HepG2 (cell line): ENCODE measurements around the gene CSNK2A1. TPM values are rescaled to one million over a fixed set of nuclear protein-coding genes. Genes with fewer than 3 reads are reported as not detected.

Experiments used
- ATF5 ChIP-seq: sonication (generic); formaldehyde crosslinking; IDR thresholded peaks from 2 replicates; pipeline ENCODE4 v1.4.0; 2020; ENCODE audit warnings: mild to moderate bottlenecking, low read depth, missing genetic modification reagents
- CC2D1A ChIP-seq: sonication (generic); formaldehyde crosslinking; IDR thresholded peaks from 2 replicates; pipeline ENCODE4 v1.8.1; 2023; ENCODE audit warnings: mild to moderate bottlenecking, missing genetic modification reagents
- CEBPB ChIP-seq: IDR thresholded peaks from 2 replicates; pipeline ENCODE4 v1.6.1; 2011; ENCODE audit warnings: low read depth, low read length, improper control_type of control experiment, borderline replicate concordance
- CREM ChIP-seq, 2 experiments: sonication (generic) in 1 of 2; formaldehyde crosslinking in 1 of 2; IDR thresholded peaks; 2 replicates each; pipeline versions ENCODE4 v1.4.0 to v1.6.1; 2016 to 2020; ENCODE audit warnings: antibody characterized with exemption in 1 of 2, mild to moderate bottlenecking in 1 of 2, missing genetic modification reagents in 1 of 2
- FLYWCH1 ChIP-seq: sonication (generic); formaldehyde crosslinking; IDR thresholded peaks from 2 replicates; pipeline ENCODE4 v1.8.1; 2023; ENCODE audit warnings: mild to moderate bottlenecking, missing genetic modification reagents
- FOXP4 ChIP-seq: sonication (generic); formaldehyde crosslinking; IDR thresholded peaks from 2 replicates; pipeline ENCODE4 v1.4.0; 2020; ENCODE audit warnings: missing genetic modification reagents
- HHEX ChIP-seq: IDR thresholded peaks from 2 replicates; pipeline ENCODE4 v1.6.1; 2016; ENCODE audit warnings: control low read depth
- JUND ChIP-seq: sonication (generic); formaldehyde crosslinking; IDR thresholded peaks from 2 replicates; pipeline ENCODE4 v1.8.0; 2022; ENCODE audit warnings: mild to moderate bottlenecking, missing genetic modification reagents
- KLF6 ChIP-seq: IDR thresholded peaks from 2 replicates; pipeline ENCODE4 v1.8.0; 2016; ENCODE audit warnings: missing biosample characterization, missing genetic modification reagents
- KLF9 ChIP-seq: IDR thresholded peaks from 2 replicates; pipeline ENCODE4 v1.6.1; 2016; ENCODE audit warnings: low read depth
- MEF2D ChIP-seq: sonication (generic); formaldehyde crosslinking; IDR thresholded peaks from 2 replicates; pipeline ENCODE4 v1.5.1; 2020; ENCODE audit warnings: mild to moderate bottlenecking, missing genetic modification reagents
- MTF2 ChIP-seq: sonication (generic); formaldehyde crosslinking; IDR thresholded peaks from 2 replicates; pipeline ENCODE4 v1.5.0; 2020; ENCODE audit warnings: missing genetic modification reagents, borderline replicate concordance
- NCOR1 ChIP-seq: fragments of 200-600 bp; sonication (generic); IDR thresholded peaks from 2 replicates; pipeline ENCODE4 v1.7.0; 2017; ENCODE audit warnings: antibody characterized with exemption, low read length, borderline replicate concordance
- NR2F2 ChIP-seq: IDR thresholded peaks from 2 replicates; pipeline ENCODE4 v1.6.1; 2012; ENCODE audit warnings: low read depth, inconsistent platforms, borderline replicate concordance
- PCBP1 ChIP-seq: fragments of 200-400 bp; formaldehyde crosslinking; IDR thresholded peaks from 2 replicates; pipeline ENCODE4 v1.6.1; 2017; ENCODE audit warnings: mild to moderate bottlenecking, low read depth, low read length, borderline replicate concordance
- RAD51 ChIP-seq: fragments of 450-650 bp; IDR thresholded peaks from 2 replicates; pipeline ENCODE4 v1.6.1; 2016; ENCODE audit warnings: borderline replicate concordance
- REL ChIP-seq: sonication (generic); formaldehyde crosslinking; conservative IDR thresholded peaks from 2 replicates; pipeline ENCODE4 v1.8.0; 2022; ENCODE audit warnings: mild to moderate bottlenecking, missing genetic modification reagents, moderate library complexity
- REPIN1 ChIP-seq: sonication (generic); formaldehyde crosslinking; IDR thresholded peaks from 2 replicates; pipeline ENCODE4 v1.8.0; 2022; ENCODE audit warnings: missing genetic modification reagents, low read depth, mild to moderate bottlenecking, borderline replicate concordance
- SATB2 ChIP-seq: sonication (generic); formaldehyde crosslinking; IDR thresholded peaks from 2 replicates; pipeline ENCODE4 v1.5.0; 2020; ENCODE audit warnings: missing genetic modification reagents
- SNAI1 ChIP-seq: sonication (generic); formaldehyde crosslinking; IDR thresholded peaks from 2 replicates; pipeline ENCODE4 v1.5.0; 2020; ENCODE audit warnings: mild to moderate bottlenecking, missing genetic modification reagents, borderline replicate concordance
- STAT5B ChIP-seq: sonication (generic); formaldehyde crosslinking; IDR thresholded peaks from 2 replicates; pipeline ENCODE4 v1.4.0; 2020; ENCODE audit warnings: missing genetic modification reagents
- TAF15 ChIP-seq: fragments of 200-400 bp; formaldehyde crosslinking; IDR thresholded peaks from one replicate; pipeline ENCODE4 v1.6.1; 2018; ENCODE audit warnings: mild to moderate bottlenecking, low read depth, low read length; ENCODE audit not compliant: poor library complexity, severe bottlenecking
- TOE1 ChIP-seq: sonication (generic); formaldehyde crosslinking; IDR thresholded peaks from 2 replicates; pipeline ENCODE4 v1.4.0; 2020; ENCODE audit warnings: mild to moderate bottlenecking, missing genetic modification reagents
- TRIM24 ChIP-seq: sonication (generic); formaldehyde crosslinking; IDR thresholded peaks from 2 replicates; pipeline ENCODE4 v1.8.0; 2022; ENCODE audit warnings: mild to moderate bottlenecking, missing genetic modification reagents
- YEATS4 ChIP-seq: sonication (generic); formaldehyde crosslinking; IDR thresholded peaks from 2 replicates; pipeline ENCODE4 v1.4.0; 2020; ENCODE audit warnings: missing genetic modification reagents, borderline replicate concordance
- ZFP36 ChIP-seq: fragments of 150-350 bp; IDR thresholded peaks from 2 replicates; pipeline ENCODE4 v1.6.1; 2018; ENCODE audit warnings: borderline replicate concordance, low read length, low read depth; ENCODE audit not compliant: partially characterized antibody
- ZFP36L1 ChIP-seq: sonication (generic); formaldehyde crosslinking; IDR thresholded peaks from 2 replicates; pipeline ENCODE4 v1.8.0; 2022; ENCODE audit warnings: mild to moderate bottlenecking, missing genetic modification reagents, moderate library complexity
- ZFP62 ChIP-seq: sonication (generic); formaldehyde crosslinking; IDR thresholded peaks from 2 replicates; pipeline ENCODE4 v1.4.0; 2020; ENCODE audit warnings: missing genetic modification reagents
- ZNF143 ChIP-seq: sonication (generic); formaldehyde crosslinking; IDR thresholded peaks from 2 replicates; pipeline ENCODE4 v1.4.0; 2020; ENCODE audit warnings: missing genetic modification reagents
- ZNF33A ChIP-seq: sonication (generic); formaldehyde crosslinking; IDR thresholded peaks from 2 replicates; pipeline ENCODE4 v1.5.1; 2020; ENCODE audit warnings: missing genetic modification reagents, mild to moderate bottlenecking, moderate library complexity, borderline replicate concordance
- ZNF672 ChIP-seq: sonication (generic); formaldehyde crosslinking; IDR thresholded peaks from 2 replicates; pipeline ENCODE4 v1.8.1; 2022; ENCODE audit warnings: missing genetic modification reagents
- ZNF772 ChIP-seq: sonication (generic); formaldehyde crosslinking; IDR thresholded peaks from 2 replicates; pipeline ENCODE4 v1.5.0; 2020; ENCODE audit warnings: mild to moderate bottlenecking, missing genetic modification reagents
- polyA plus RNA-seq, 8 experiments: library from polyadenylated mRNA; depleted of rRNA in 3 of 8; stranded (reverse) in 7 of 8; unstranded in 1 of 8; fragments of >200 nt; fragmentation: Illumina TruSeq in 4 of 8; extraction: Trizol in 4 of 8; gene quantifications; 2 replicates each; pipeline versions ENCODE4 v1.2.1 to v1.2.3, GENCODE V29; 2011 to 2016; ENCODE audit warnings: low read depth in 4 of 8, missing spikeins in 1 of 8, mixed read lengths in 1 of 8; ENCODE audit not compliant: insufficient read depth in 1 of 8
- total RNA-seq, 5 experiments: library from RNA; depleted of rRNA; stranded (reverse); fragments of >200 nt; fragmentation: Illumina TruSeq; extraction: Trizol; gene quantifications; 2 replicates each; pipeline ENCODE4 v1.2.3, GENCODE V29; 2016; ENCODE audit warnings: low read depth in 1 of 5

The CSNK2A1 gene
- total and polyA plus RNA-seq, 2 of the 13 experiments (the other 11 are each of a cell fraction or from before 2014, with no cell fraction given): 153 to 231 TPM

GRCh38 chr20:503048-503737 is 40.4 kb downstream of the CSNK2A1 start (continued):
- no peak for TF ChIP-seq ZNF672 (CRISPR knock-in tag)
- no peak for TF ChIP-seq JUND (CRISPR knock-in tag)
- no peak for TF ChIP-seq ZNF143 (CRISPR knock-in tag)
- TF ChIP-seq CREM (IDR thresholded peaks at IDR 0.05): no peak
- TF ChIP-seq CREM (CRISPR knock-in tag; IDR thresholded peaks at IDR 0.05): no peak
- no peak for TF ChIP-seq YEATS4 (CRISPR knock-in tag)
- TF ChIP-seq ZNF772 (CRISPR knock-in tag): no peak
- TF ChIP-seq KLF6 (CRISPR knock-in tag): no peak
- TF ChIP-seq MTF2: no peak
- TF ChIP-seq KLF9 (CRISPR knock-in tag): no peak
- no peak for TF ChIP-seq ZNF33A (CRISPR knock-in tag)
- no peak for TF ChIP-seq HHEX (CRISPR knock-in tag)
- no peak for TF ChIP-seq CC2D1A (CRISPR knock-in tag)
- no peak for TF ChIP-seq TRIM24
- no peak for TF ChIP-seq REL (CRISPR knock-in tag)
- TF ChIP-seq ZFP36L1: 0 out of 2 replicates have a peak, but pooled peaks have one; percentile 37
- TF ChIP-seq REPIN1 (CRISPR knock-in tag): no peak
- no peak for TF ChIP-seq TOE1
- TF ChIP-seq RAD51: no peak
- no peak for TF ChIP-seq STAT5B (CRISPR knock-in tag)
- TF ChIP-seq CEBPB: no peak
- TF ChIP-seq ZFP36: peak; percentile 22
- TF ChIP-seq NCOR1: no peak
- TF ChIP-seq MEF2D (CRISPR knock-in tag): 0 out of 2 replicates have a peak, but pooled peaks have one; percentile 36
- no peak for TF ChIP-seq PCBP1
- TF ChIP-seq SATB2 (CRISPR knock-in tag): no peak
- no peak for TF ChIP-seq NR2F2
- 0 out of 2 replicates have a peak, but pooled peaks have one; percentile 21 for TF ChIP-seq FLYWCH1 (CRISPR knock-in tag)
- TF ChIP-seq SNAI1: no peak
- no peak for TF ChIP-seq FOXP4
- TF ChIP-seq ZFP62 (CRISPR knock-in tag): no peak
- TF ChIP-seq ATF5: no peak
- TF ChIP-seq TAF15: no peak
